ENCODE results near the gene MFAP2. TPM values are rescaled to one million over a fixed set of nuclear protein-coding genes. Genes with fewer than 3 reads are reported as not detected.

Gene MFAP2
- total RNA-seq, 1 experiment from 2014 or later, result 141 TPM

GRCh38 chr1:16984717-16985116 is 4.3 kb upstream of the MFAP2 start:
- H3K4me1 Mint-ChIP-seq, result peaks cover 18% of the 10 kb centered on the region
- no peak overlapping the region for H3K4me3 Mint-ChIP-seq
- no peaks in the 10 kb centered on the region for H3K9me3 Mint-ChIP-seq
- TF ChIP-seq SP1 (CRISPR knock-in tag; conservative IDR thresholded peaks at IDR 0.05) (no peak), RELA (CRISPR knock-in tag; IDR thresholded peaks at IDR 0.05; ENCODE audit: borderline replicate concordance) (no peak), USF1 (CRISPR knock-in tag; IDR thresholded peaks at IDR 0.05) (no peak), ZSCAN18 (CRISPR knock-in tag; IDR thresholded peaks at IDR 0.05) (no peak), ESRRA (CRISPR knock-in tag; IDR thresholded peaks at IDR 0.05; ENCODE audit: borderline replicate concordance) (no peak)
- CTCF ChIA-PET, result interaction anchor here (0.8 to 5.3 kb wide), 4 partner anchors 17 to 28 kb away, joined by 3 to 67 read pairs (median 4); no protein-coding TSS in a partner anchor
- H3K27me3 Mint-ChIP-seq (ENCODE audit: low read depth), result no peaks in the 10 kb centered on the region; the same call in 1 of the 2 replicates
- POLR2A ChIA-PET, result no interaction called here
- no peak for DNase-seq (ENCODE audit: low spot score)
- no peak for ATAC-seq
- H3K36me3 Mint-ChIP-seq, result no peaks in the 10 kb centered on the region
- H3K27ac Mint-ChIP-seq, result no peak overlapping the region; the same call in 1 of the 2 replicates

- ATAC-seq (no peak), DNase-seq (ENCODE audit: low spot score) (no peak)
- Mint-ChIP-seq H3K27ac (peak overlapping the region; percentile 86), H3K9me3 (no peaks in the 10 kb centered on the region), H3K4me1 (peaks cover 24% of the 10 kb centered on the region), H3K4me3 (no peak overlapping the region), H3K36me3 (no peaks in the 10 kb centered on the region), H3K27me3 (ENCODE audit: low read depth) (no peaks in the 10 kb centered on the region; the same call in 1 of the 2 replicates)
- CTCF ChIA-PET, result interaction anchor here (0.7 to 5.9 kb wide), 2 partner anchors 23 to 284 kb away, joined by 3 to 34 read pairs; no protein-coding TSS in a partner anchor
- TF ChIP-seq CREB1 (CRISPR knock-in tag; IDR thresholded peaks at IDR 0.05), result no peak
- TF ChIP-seq PRDM15 (CRISPR knock-in tag; IDR thresholded peaks at IDR 0.05), result no peak
- TF ChIP-seq ATF3 (CRISPR knock-in tag; conservative IDR thresholded peaks at IDR 0.05), result no peak
- no peak for TF ChIP-seq ZMAT4 (CRISPR knock-in tag; IDR thresholded peaks at IDR 0.05)
- no peak for TF ChIP-seq EMX1 (CRISPR knock-in tag; IDR thresholded peaks at IDR 0.05)
- TF ChIP-seq GTF2I (CRISPR knock-in tag; conservative IDR thresholded peaks at IDR 0.05), result no peak
- TF ChIP-seq CDX4 (CRISPR knock-in tag; IDR thresholded peaks at IDR 0.05; ENCODE audit: borderline replicate concordance), result no peak
- TF ChIP-seq OVOL2 (CRISPR knock-in tag; IDR thresholded peaks at IDR 0.05; ENCODE audit: borderline replicate concordance), result no peak
- TF ChIP-seq ZNF423 (CRISPR knock-in tag; IDR thresholded peaks at IDR 0.05), result no peak
- no peak for TF ChIP-seq MAX (CRISPR knock-in tag; IDR thresholded peaks at IDR 0.05)
- TF ChIP-seq KAT7 (CRISPR knock-in tag; IDR thresholded peaks at IDR 0.05; ENCODE audit: borderline replicate concordance), result no peak
- TF ChIP-seq ELF4 (CRISPR knock-in tag; IDR thresholded peaks at IDR 0.05; ENCODE audit: low read depth), result no peak
- TF ChIP-seq TP53 (CRISPR knock-in tag; IDR thresholded peaks at IDR 0.05), result no peak
- TF ChIP-seq E2F5 (CRISPR knock-in tag; IDR thresholded peaks at IDR 0.05), result no peak
- POLR2A ChIA-PET, result no interaction called here
Measured at GRCh38 chr1:16983649-16984048, 3.2 kb upstream of the MFAP2 start.
